Measurements from ENCODE around the gene PPBP. TPM values are rescaled to one million over a fixed set of nuclear protein-coding genes. Genes with fewer than 3 reads are reported as not detected.

PPBP gene
- polyA plus RNA-seq, 1 donor from 2014 or later = not detected

GRCh38 chr4:73978886-73979285 is 9.1 kb downstream of the PPBP start:
- no peaks in the 10 kb centered on the region for H3K79me2 ChIP-seq (replicated peaks; ENCODE audit: insufficient read depth, low read length)
- H3K9me3 ChIP-seq (ENCODE audit: low read length) = no peaks in the 10 kb centered on the region
- H3K4me2 ChIP-seq (ENCODE audit: low read length) = no peak overlapping the region
- no peak overlapping the region for H3K9ac ChIP-seq (ENCODE audit: low read length)
- H3K36me3 ChIP-seq (ENCODE audit: insufficient read depth, low read length) = no peaks in the 10 kb centered on the region
- H3F3A ChIP-seq (ENCODE audit: insufficient read depth, low read length, poor library complexity, severe bottlenecking) = no peaks in the 10 kb centered on the region
- TF ChIP-seq EZH2 (IDR thresholded peaks at IDR 0.05; ENCODE audit: borderline replicate concordance, insufficient read depth, low read length, poor library complexity, severe bottlenecking) (no peak), TAF1 (IDR thresholded peaks at IDR 0.05; ENCODE audit: low read depth) (no peak), SMC3 (conservative IDR thresholded peaks at IDR 0.05; ENCODE audit: poor library complexity) (no peak), REST (IDR thresholded peaks at IDR 0.05; ENCODE audit: borderline replicate concordance) (no peak), POLR2AphosphoS5 (IDR thresholded peaks at IDR 0.05) (no peak), MXI1 (conservative IDR thresholded peaks at IDR 0.05; ENCODE audit: poor library complexity, severe bottlenecking) (no peak), EP300 (conservative IDR thresholded peaks at IDR 0.05; ENCODE audit: poor library complexity, severe bottlenecking) (no peak), RAD21 (conservative IDR thresholded peaks at IDR 0.05) (no peak)
- TF ChIP-seq, protein P1, sequence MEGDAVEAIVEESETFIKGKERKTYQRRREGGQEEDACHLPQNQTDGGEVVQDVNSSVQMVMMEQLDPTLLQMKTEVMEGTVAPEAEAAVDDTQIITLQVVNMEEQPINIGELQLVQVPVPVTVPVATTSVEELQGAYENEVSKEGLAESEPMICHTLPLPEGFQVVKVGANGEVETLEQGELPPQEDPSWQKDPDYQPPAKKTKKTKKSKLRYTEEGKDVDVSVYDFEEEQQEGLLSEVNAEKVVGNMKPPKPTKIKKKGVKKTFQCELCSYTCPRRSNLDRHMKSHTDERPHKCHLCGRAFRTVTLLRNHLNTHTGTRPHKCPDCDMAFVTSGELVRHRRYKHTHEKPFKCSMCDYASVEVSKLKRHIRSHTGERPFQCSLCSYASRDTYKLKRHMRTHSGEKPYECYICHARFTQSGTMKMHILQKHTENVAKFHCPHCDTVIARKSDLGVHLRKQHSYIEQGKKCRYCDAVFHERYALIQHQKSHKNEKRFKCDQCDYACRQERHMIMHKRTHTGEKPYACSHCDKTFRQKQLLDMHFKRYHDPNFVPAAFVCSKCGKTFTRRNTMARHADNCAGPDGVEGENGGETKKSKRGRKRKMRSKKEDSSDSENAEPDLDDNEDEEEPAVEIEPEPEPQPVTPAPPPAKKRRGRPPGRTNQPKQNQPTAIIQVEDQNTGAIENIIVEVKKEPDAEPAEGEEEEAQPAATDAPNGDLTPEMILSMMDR (IDR thresholded peaks at IDR 0.05; ENCODE audit: poor library complexity, severe bottlenecking) = no peak
- no peak overlapping the region for H2AFZ ChIP-seq (ENCODE audit: low read depth, low read length)
- H3K27ac ChIP-seq (ENCODE audit: low read length) = no peak overlapping the region
- no peaks in the 10 kb centered on the region for H3K9me2 ChIP-seq (ENCODE audit: insufficient read depth, low read length)
- no peaks in the 10 kb centered on the region for H3K27me3 ChIP-seq (ENCODE audit: insufficient read depth, low read depth, low read length)
- H4K20me1 ChIP-seq (ENCODE audit: insufficient read depth) = no peaks in the 10 kb centered on the region
- H3K4me3 ChIP-seq (ENCODE audit: low read length) = no peak overlapping the region

DNA sequence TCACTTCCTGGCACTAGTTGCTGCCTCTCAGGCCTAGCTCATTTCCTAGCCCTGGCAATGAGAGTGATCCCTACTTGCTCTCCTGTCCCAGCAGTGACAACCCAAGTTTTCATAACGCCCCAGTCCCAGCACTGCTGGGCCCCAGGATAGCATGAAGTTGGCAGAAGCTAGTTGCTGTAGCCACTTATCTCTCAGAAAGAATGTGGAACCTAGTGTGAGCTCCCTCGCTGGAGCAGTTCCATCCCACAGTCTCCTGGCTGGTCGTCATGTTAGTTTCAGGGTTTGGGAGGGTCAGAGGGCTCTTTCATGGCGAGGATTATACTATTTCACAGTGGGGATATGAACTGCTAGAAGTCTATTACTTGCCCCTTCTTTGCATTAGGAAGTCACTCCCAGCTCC is 11.3 kb downstream of the PPBP start:
- H3F3A ChIP-seq (ENCODE audit: insufficient read depth, low read length, poor library complexity, severe bottlenecking) = no peaks in the 10 kb centered on the region
- H3K79me2 ChIP-seq (replicated peaks; ENCODE audit: insufficient read depth, low read length) = no peaks in the 10 kb centered on the region
- H3K9me2 ChIP-seq (ENCODE audit: insufficient read depth, low read length) = no peaks in the 10 kb centered on the region
- no peaks in the 10 kb centered on the region for H3K36me3 ChIP-seq (ENCODE audit: insufficient read depth, low read length)
- no peak for TF ChIP-seq MXI1 (conservative IDR thresholded peaks at IDR 0.05; ENCODE audit: poor library complexity, severe bottlenecking)
- no peak for TF ChIP-seq SMC3 (conservative IDR thresholded peaks at IDR 0.05; ENCODE audit: poor library complexity)
- no peak for TF ChIP-seq RAD21 (conservative IDR thresholded peaks at IDR 0.05)
- TF ChIP-seq EZH2 (IDR thresholded peaks at IDR 0.05; ENCODE audit: borderline replicate concordance, insufficient read depth, low read length, poor library complexity, severe bottlenecking) = no peak
- no peak for TF ChIP-seq REST (IDR thresholded peaks at IDR 0.05; ENCODE audit: borderline replicate concordance)
- no peak for TF ChIP-seq EP300 (conservative IDR thresholded peaks at IDR 0.05; ENCODE audit: poor library complexity, severe bottlenecking)
- TF ChIP-seq, protein P1 (IDR thresholded peaks at IDR 0.05; ENCODE audit: poor library complexity, severe bottlenecking) = no peak
- no peak for TF ChIP-seq POLR2AphosphoS5 (IDR thresholded peaks at IDR 0.05)
- TF ChIP-seq TAF1 (IDR thresholded peaks at IDR 0.05; ENCODE audit: low read depth) = no peak
- no peak overlapping the region for H3K4me2 ChIP-seq (ENCODE audit: low read length)
- H3K27me3 ChIP-seq (ENCODE audit: insufficient read depth, low read depth, low read length) = no peaks in the 10 kb centered on the region
- no peak overlapping the region for H2AFZ ChIP-seq (ENCODE audit: low read depth, low read length)
- no peak overlapping the region for H3K4me3 ChIP-seq (ENCODE audit: low read length)
- H3K9ac ChIP-seq (ENCODE audit: low read length) = no peak overlapping the region
- H3K9me3 ChIP-seq (ENCODE audit: low read length) = no peaks in the 10 kb centered on the region
- H4K20me1 ChIP-seq (ENCODE audit: insufficient read depth) = no peaks in the 10 kb centered on the region
- no peak overlapping the region for H3K27ac ChIP-seq (ENCODE audit: low read length)
